Central memory CD8-positive, alpha-beta T cell (primary cell): Measurements from ENCODE around the gene NCAM2.

Experiments
- ATAC-seq: fragments of 150-1000 bp; cut with Tn5 transposase; replicated peaks from 2 replicates; pipeline ENCODE4 v1.10.0; 2022; ENCODE audit warnings: mild to moderate bottlenecking, moderate FRiP score, moderate number of reproducible peaks; ENCODE audit not compliant: poor library complexity, severe bottlenecking; ENCODE audit errors: extremely low read depth
- DNase-seq, 2 donors: peaks; one replicate each; pipeline ENCODE4 v3.0.0; 2021; ENCODE audit warnings: low spot score in 2 of 2
- H3K27ac Mint-ChIP-seq: one replicate; pipeline ENCODE4 v1.8.0; 2022; ENCODE audit warnings: low read depth, mild to moderate bottlenecking, moderate library complexity, mixed read lengths
- H3K27me3 Mint-ChIP-seq: one replicate; pipeline ENCODE4 v1.8.0; 2022; ENCODE audit warnings: mixed read lengths
- H3K36me3 Mint-ChIP-seq: one replicate; pipeline ENCODE4 v1.8.0; 2022; ENCODE audit warnings: mild to moderate bottlenecking, moderate library complexity, mixed read lengths; ENCODE audit not compliant: insufficient read depth
- H3K4me1 Mint-ChIP-seq: one replicate; pipeline ENCODE4 v1.8.0; 2022; ENCODE audit warnings: mixed read lengths
- H3K4me3 Mint-ChIP-seq: one replicate; pipeline ENCODE4 v1.8.0; 2022; ENCODE audit warnings: mild to moderate bottlenecking, moderate library complexity, mixed read lengths
- H3K9me3 Mint-ChIP-seq: one replicate; pipeline ENCODE4 v1.8.0; 2022; ENCODE audit warnings: mixed read lengths

The NCAM2 gene

DNA sequence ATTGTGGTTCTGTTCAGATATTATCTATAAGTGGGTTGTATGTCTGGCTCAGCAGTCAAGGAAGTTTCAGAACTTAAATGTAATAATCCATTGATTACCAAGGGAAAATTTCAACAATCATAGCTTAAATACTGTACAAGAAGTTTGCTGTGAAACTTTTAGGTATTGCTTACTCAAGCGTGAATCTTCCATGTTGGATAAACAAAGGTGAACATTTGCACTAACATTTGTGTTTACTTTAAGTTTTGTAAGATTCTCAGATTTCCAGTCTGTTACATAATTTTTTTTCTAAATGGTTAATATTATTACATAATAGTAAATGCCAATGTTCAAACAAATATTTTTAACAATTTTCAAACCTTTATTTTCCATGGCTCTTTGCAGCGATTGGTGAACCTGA is 285.6 kb downstream of the NCAM2 start:
- Mint-ChIP-seq H3K9me3 (peaks cover 12% of the 10 kb centered on the region), H3K4me3 (no peak overlapping the region), H3K27me3 (no peaks in the 10 kb centered on the region), H3K4me1 (no peaks in the 10 kb centered on the region), H3K36me3 (no peaks in the 10 kb centered on the region), H3K27ac (no peak overlapping the region)
- DNase-seq (no peak), ATAC-seq (no peak)

DNA sequence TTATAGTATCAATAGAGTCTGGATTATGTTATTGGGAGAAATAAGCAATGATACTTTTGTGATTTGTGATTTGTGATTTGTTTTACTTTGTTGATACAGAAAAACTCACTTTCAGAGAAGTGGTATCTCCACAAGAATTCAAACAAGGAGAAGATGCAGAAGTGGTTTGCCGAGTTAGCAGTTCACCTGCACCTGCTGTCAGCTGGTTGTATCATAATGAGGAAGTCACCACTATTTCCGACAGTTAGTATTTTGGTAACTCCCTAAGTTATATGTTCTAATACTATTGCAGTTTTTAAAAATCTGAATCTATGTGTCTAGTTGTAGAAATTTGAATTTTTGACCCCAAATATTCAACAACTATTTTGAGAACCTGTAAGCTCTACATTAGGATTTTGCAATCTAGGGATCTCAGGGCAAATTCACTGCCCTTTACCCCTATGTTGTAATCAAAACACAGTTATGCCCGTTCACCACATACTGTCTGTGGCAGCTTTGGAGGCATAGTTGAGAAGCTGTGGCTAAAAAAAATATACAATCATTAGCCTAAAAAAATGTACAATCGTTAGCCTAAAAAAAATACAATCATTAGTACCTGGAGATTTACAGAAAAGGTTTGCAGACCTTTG is 288.1 kb downstream of the NCAM2 start:
- no peak for ATAC-seq
- Mint-ChIP-seq H3K4me1 (no peaks in the 10 kb centered on the region), H3K27ac (no peak overlapping the region), H3K36me3 (no peaks in the 10 kb centered on the region), H3K27me3 (no peaks in the 10 kb centered on the region), H3K9me3 (peaks cover 18% of the 10 kb centered on the region), H3K4me3 (no peak overlapping the region)
- DNase-seq: no peak

DNA sequence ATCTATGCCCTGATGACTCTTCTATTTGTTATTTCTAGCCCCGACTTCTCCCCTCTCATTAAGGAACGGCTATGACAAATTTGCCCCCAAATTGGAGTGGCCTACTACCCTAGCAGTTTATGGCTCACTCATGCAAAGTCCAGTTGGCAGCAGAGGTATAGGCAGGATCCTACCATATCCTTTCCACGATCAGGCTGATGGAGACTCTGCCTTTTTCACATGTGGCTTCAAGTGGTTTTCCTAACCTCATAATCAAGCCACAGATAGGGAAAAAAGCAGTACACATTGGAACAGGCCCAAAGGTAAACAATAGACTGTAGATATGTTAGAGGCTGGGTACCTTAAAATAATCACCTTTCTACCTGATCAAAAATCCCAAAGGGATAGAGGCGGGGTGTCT is 292.5 kb downstream of the NCAM2 start:
- ATAC-seq (no peak), DNase-seq (no peak)
- Mint-ChIP-seq H3K27me3 (no peaks in the 10 kb centered on the region), H3K9me3 (peaks cover 31% of the 10 kb centered on the region), H3K27ac (no peak overlapping the region), H3K4me1 (no peaks in the 10 kb centered on the region), H3K4me3 (no peak overlapping the region), H3K36me3 (no peaks in the 10 kb centered on the region)

DNA sequence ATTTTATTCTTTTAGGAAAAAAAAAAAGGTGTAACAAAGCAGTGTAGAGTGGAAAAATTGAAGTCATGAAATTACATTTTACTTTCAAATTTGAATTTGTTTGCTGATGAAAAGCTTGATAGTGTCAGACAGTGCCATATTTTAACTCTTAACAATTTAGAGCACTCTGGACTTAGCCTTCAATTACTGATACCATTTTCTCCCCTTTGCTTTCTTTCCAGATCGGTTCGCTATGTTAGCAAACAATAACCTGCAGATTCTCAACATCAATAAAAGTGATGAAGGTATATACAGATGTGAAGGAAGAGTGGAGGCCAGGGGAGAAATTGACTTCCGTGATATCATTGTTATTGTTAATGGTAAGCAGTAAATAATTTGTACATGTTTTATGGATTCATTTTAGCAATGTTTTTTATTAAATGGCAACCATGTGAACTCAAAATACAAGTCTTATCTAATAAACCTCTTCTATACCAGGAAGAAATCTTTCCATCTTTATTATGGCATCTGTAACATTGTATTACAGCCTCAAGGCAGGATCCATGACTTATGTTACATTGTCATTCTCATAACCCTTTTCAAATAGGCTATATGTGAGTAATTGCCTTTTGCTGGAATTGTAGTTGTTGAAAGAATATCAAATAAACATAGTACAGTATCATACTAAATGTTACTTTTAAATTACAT is 293.8 kb downstream of the NCAM2 start:
- H3K27me3 Mint-ChIP-seq: no peaks in the 10 kb centered on the region
- no peak overlapping the region for H3K4me3 Mint-ChIP-seq
- no peaks in the 10 kb centered on the region for H3K4me1 Mint-ChIP-seq
- H3K36me3 Mint-ChIP-seq: no peaks in the 10 kb centered on the region
- peaks cover 36% of the 10 kb centered on the region for H3K9me3 Mint-ChIP-seq
- DNase-seq: no peak
- H3K27ac Mint-ChIP-seq: no peak overlapping the region
- ATAC-seq: no peak

DNA sequence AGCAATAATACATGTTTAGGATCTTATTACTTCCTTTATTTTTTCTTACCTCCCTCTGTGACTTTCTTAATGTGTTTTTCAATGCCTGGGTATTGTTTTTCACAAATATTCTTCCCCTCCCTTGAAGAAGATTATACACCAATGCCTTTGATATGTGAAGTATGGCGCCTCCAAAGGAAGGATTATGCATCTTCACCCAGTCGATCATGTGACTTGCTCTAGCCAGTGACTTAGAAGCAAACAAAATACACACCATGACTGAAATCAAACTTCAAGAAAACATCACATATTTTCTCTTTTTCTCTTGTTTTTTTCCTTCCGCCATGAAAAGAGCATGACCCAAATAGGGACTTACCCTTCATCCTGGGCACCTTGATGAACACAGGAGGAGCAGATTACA is 297.1 kb downstream of the NCAM2 start:
- no peak overlapping the region for H3K4me3 Mint-ChIP-seq
- H3K27ac Mint-ChIP-seq: no peak overlapping the region
- DNase-seq: no peak
- H3K27me3 Mint-ChIP-seq: no peaks in the 10 kb centered on the region
- H3K4me1 Mint-ChIP-seq: no peaks in the 10 kb centered on the region
- ATAC-seq: no peak
- no peaks in the 10 kb centered on the region for H3K36me3 Mint-ChIP-seq
- peaks cover 30% of the 10 kb centered on the region for H3K9me3 Mint-ChIP-seq

DNA sequence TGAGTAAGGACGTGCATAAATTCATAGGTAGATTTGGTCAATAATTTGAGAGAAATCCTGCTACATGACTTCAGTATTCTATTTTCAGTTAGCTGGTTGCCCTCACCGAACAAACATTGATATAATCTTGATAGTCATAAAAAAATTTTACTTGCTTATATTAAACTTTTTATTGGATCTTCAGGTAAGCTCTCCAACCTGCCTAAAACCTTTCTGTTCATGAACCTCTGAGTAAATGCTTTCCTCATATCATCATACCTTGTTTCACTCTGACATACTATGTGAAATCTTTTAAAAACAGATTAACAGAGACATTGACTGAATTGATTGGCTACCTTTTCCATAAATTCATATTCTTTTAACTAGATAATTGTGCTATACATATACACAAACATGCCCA is 299.0 kb downstream of the NCAM2 start:
- Mint-ChIP-seq H3K4me3 (no peak overlapping the region), H3K4me1 (no peaks in the 10 kb centered on the region), H3K9me3 (peaks cover 25% of the 10 kb centered on the region), H3K36me3 (no peaks in the 10 kb centered on the region), H3K27ac (no peak overlapping the region), H3K27me3 (no peaks in the 10 kb centered on the region)
- ATAC-seq (no peak), DNase-seq (no peak)

DNA sequence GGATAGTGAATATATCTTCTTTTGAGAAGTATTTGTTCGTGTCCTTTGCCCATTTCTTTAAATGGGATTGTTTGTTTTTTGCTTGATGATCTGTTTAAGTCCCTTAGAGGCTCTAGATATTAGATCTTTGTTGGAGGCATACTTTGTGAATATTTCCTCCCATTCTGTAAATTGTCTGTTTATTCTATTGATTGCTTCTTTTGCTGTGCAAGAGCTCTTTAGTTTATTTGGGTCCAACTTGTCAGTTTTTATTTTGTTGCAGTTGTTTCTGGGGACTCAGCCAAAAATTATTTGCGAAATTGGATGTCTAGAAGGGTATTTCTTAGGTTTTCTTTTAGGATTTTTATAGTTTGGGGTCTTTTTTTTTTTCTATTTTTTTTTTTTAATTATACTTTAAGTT is 302.8 kb downstream of the NCAM2 start:
- Mint-ChIP-seq H3K36me3 (no peaks in the 10 kb centered on the region), H3K4me3 (no peak overlapping the region), H3K27ac (no peak overlapping the region), H3K27me3 (no peaks in the 10 kb centered on the region), H3K9me3 (peaks cover 21% of the 10 kb centered on the region), H3K4me1 (no peaks in the 10 kb centered on the region)
- DNase-seq: no peak
- no peak for ATAC-seq

DNA sequence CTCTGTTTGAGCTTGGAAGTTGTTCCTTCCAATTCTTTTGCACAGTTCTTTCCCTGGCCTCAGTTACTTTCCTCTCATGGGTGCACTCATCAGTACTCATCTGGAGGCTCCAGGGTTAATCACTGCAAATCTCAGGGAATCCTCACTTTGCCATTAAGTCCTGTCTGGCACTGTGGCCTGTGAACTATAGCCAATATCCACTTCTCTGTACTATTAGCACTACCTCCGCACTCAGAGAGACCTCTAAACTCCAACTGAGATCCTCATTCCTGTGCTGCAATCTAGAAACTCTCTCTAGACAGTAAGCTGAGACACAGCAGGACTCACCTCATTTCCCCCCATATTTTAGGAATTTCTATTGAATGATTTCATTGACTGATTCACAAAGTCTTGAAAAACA is 311.3 kb downstream of the NCAM2 start:
- Mint-ChIP-seq H3K4me3 (no peak overlapping the region), H3K9me3 (peaks cover 13% of the 10 kb centered on the region), H3K36me3 (no peaks in the 10 kb centered on the region)

DNA sequence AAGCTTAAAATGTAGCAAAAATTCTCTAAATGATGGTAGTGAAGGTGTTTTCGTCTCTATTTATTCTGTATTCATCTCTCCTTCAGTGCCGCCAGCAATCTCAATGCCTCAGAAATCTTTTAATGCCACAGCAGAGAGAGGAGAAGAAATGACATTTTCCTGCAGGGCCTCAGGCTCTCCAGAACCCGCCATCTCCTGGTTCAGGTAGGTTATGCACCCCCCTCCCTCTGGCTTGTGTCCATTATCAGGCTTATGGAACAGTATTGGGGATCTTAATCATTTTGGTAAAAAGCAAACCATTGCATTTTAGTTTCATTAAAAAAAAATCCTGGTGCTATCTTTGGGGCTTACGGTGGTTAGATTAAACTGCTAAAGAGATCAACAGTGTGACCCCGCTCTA is 326.1 kb downstream of the NCAM2 start:
- Mint-ChIP-seq H3K9me3 (peaks cover 5% of the 10 kb centered on the region), H3K4me3 (no peak overlapping the region), H3K27me3 (no peaks in the 10 kb centered on the region), H3K27ac (no peak overlapping the region), H3K36me3 (no peaks in the 10 kb centered on the region), H3K4me1 (no peaks in the 10 kb centered on the region)
- ATAC-seq: no peak
- DNase-seq: no peak

More for the DNA sequence above, 311.3 kb downstream of the NCAM2 start:
- ATAC-seq (no peak), DNase-seq (no peak)
- no peaks in the 10 kb centered on the region for H3K4me1 Mint-ChIP-seq
- H3K27me3 Mint-ChIP-seq: no peaks in the 10 kb centered on the region
- no peak overlapping the region for H3K27ac Mint-ChIP-seq

DNA sequence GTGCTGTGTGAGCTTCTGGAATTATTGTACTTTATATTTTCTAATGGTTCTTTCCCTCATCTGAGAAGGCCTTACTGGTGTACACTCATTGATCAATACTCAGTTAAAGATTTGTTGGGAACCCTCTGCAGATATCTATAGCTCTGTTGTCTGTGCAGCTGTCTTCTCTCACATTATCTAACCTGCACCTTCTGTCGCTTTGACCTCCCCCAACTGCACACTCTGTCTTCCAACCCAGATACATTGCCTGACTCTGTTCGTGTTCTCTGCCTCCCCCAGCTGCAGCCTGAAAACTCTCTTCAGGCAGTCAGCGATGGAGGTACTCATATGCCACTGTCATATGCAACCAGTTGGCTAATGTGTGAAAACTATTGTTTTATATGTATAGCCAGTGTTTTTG is 334.3 kb downstream of the NCAM2 start:
- DNase-seq: no peak
- Mint-ChIP-seq H3K4me3 (no peak overlapping the region), H3K9me3 (peaks cover 13% of the 10 kb centered on the region), H3K27me3 (no peaks in the 10 kb centered on the region), H3K4me1 (no peaks in the 10 kb centered on the region), H3K36me3 (no peaks in the 10 kb centered on the region), H3K27ac (no peak overlapping the region)
- ATAC-seq: no peak

DNA sequence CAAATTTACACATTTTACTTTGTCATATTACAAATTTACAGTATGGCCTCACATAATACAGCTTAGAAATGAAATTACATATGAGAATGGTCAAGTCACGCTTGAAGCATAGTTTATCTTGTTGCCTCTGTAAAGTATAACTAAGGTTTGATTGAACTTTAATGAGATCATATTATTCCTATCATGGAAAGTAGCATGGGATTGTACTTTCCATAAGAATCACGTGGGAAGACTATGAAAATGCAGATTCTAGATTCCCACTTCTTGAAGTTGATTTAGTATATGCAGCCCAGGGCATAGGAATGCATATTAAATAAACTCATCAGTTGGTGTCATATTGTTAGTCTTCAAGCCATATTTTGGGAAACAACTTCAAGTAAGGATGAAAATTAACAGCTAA is 342.8 kb downstream of the NCAM2 start:
- H3K27me3 Mint-ChIP-seq: no peaks in the 10 kb centered on the region
- no peaks in the 10 kb centered on the region for H3K36me3 Mint-ChIP-seq
- H3K4me3 Mint-ChIP-seq: no peak overlapping the region
- H3K27ac Mint-ChIP-seq: no peak overlapping the region
- DNase-seq (no peak), ATAC-seq (no peak)
- H3K4me1 Mint-ChIP-seq: no peaks in the 10 kb centered on the region
- peaks cover 17% of the 10 kb centered on the region for H3K9me3 Mint-ChIP-seq

DNA sequence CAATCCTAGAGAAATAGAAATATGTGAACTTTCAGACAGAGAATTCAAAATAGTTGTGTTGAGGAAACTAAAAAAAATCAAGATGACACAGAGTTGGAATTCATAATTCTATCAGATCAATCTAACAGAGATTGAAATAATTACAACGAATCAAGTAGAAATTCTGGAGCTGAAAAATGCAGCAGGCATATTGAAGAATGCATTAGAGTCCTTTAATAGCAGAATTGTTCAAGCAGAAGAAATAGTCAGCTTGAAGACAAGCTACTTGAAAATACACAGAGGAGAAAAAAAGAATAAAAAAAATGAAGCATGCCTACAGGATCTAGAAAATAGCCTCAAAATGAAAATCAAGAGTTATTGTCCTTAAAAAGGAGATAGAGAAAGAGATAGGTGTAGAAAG is 347.1 kb downstream of the NCAM2 start:
- Mint-ChIP-seq H3K4me3 (no peak overlapping the region), H3K4me1 (no peaks in the 10 kb centered on the region), H3K9me3 (peaks cover 28% of the 10 kb centered on the region), H3K27ac (no peak overlapping the region), H3K36me3 (no peaks in the 10 kb centered on the region), H3K27me3 (no peaks in the 10 kb centered on the region)
- DNase-seq (no peak), ATAC-seq (no peak)

DNA sequence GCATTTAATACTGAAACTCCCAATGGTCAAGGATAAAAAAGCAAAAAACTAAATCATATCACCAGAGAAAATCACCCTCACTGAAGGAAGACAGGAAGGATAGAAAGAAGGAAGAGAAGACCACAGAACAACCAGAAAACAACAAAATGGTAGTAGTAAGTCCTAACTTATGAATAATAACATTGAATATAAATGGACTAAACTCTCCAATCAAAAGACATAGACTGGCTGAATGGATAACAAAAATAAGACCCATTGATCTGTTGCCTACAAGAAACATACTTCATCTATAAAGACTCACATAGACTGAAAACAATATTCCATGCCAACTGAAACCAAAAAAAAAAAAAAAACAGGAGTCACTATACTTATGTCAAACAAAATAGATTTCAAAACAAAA is 347.7 kb downstream of the NCAM2 start:
- Mint-ChIP-seq H3K27ac (no peak overlapping the region), H3K27me3 (no peaks in the 10 kb centered on the region), H3K9me3 (peaks cover 28% of the 10 kb centered on the region), H3K4me3 (no peak overlapping the region), H3K36me3 (no peaks in the 10 kb centered on the region), H3K4me1 (no peaks in the 10 kb centered on the region)
- ATAC-seq: no peak
- no peak for DNase-seq
